Measurements from ENCODE around the gene TIMP2. TPM values are rescaled to one million over a fixed set of nuclear protein-coding genes. Genes with fewer than 3 reads are reported as not detected.

TIMP2 gene
- total RNA-seq, 1 experiment from 2014 or later, result 29.0 TPM

- Histone ChIP-seq H3K56ac (ENCODE audit: insufficient read length, low read depth, low read length) (no peak overlapping the region), H2BK5ac (ENCODE audit: insufficient read length, low read length) (no peak overlapping the region), H3K4ac (ENCODE audit: low read depth, low read length) (no peak overlapping the region), H3K27me3 (ENCODE audit: insufficient read depth, low read length) (no peaks in the 10 kb centered on the region), H3K9me3 (ENCODE audit: control insufficient read depth, low read depth, low read length) (no peaks in the 10 kb centered on the region), H3K23me2 (ENCODE audit: insufficient read length, low read depth, low read length, poor library complexity, severe bottlenecking) (no peaks in the 10 kb centered on the region), H3K79me1 (ENCODE audit: insufficient read depth, low read depth, low read length, poor library complexity, severe bottlenecking) (peaks cover 3% of the 10 kb centered on the region), H2AFZ (ENCODE audit: low read length) (no peak overlapping the region), H2BK120ac (ENCODE audit: low read depth, low read length, poor library complexity, severe bottlenecking) (no peak overlapping the region), H3K27ac (ENCODE audit: insufficient read length, low read depth, low read length) (no peak overlapping the region), H4K91ac (ENCODE audit: insufficient read length, low read depth, low read length) (no peak overlapping the region), H3T11ph (ENCODE audit: low read length) (no peak overlapping the region), H4K8ac (replicated peaks; ENCODE audit: insufficient read length, low read depth, low read length) (no peak overlapping the region), H3K79me2 (ENCODE audit: insufficient read depth, low read length) (no peaks in the 10 kb centered on the region), H3K4me1 (ENCODE audit: insufficient read depth, low read length) (no peaks in the 10 kb centered on the region), H2BK15ac (ENCODE audit: low read depth, low read length) (no peak overlapping the region), H3K23ac (ENCODE audit: insufficient read length, low read depth, low read length) (no peak overlapping the region), H2AK5ac (ENCODE audit: insufficient read length, low read length) (no peak overlapping the region), H3K4me2 (ENCODE audit: insufficient read depth, insufficient read length, low read length) (no peak overlapping the region), H2BK20ac (ENCODE audit: low read depth, low read length, poor library complexity, severe bottlenecking) (no peak overlapping the region), H2BK12ac (ENCODE audit: insufficient read length, low read depth, low read length) (no peak overlapping the region), H4K20me1 (ENCODE audit: control insufficient read depth, insufficient read depth, insufficient read length) (no peaks in the 10 kb centered on the region), H3K18ac (ENCODE audit: insufficient read length, low read depth, low read length) (no peak overlapping the region), H4K5ac (ENCODE audit: insufficient read length, low read depth, low read length) (no peak overlapping the region), H3K9ac (ENCODE audit: extremely low read depth, insufficient read length, low read length) (no peak overlapping the region), H3K14ac (ENCODE audit: insufficient read depth, low read length) (no peak overlapping the region; the same call in 1 of the 2 replicates)
- Mint-ChIP-seq H3K27me3 (ENCODE audit: low read depth) (no peaks in the 10 kb centered on the region), H3K4me3 (no peak overlapping the region), H3K9me3 (no peaks in the 10 kb centered on the region), H3K36me3 (ENCODE audit: insufficient read depth in 1 of 3, low read depth in 3 of 3) (peaks cover 0 to 11% (median 0%) of the 10 kb centered on the region in 3 experiments; a peak in 3 of 7 replicates), H3K4me1 (peaks cover 7 to 15% of the 10 kb centered on the region in 2 experiments), H3K27ac (peak overlapping the region in 2 of 3 experiments; percentile 23 to 46; a peak in 4 of 7 replicates)
- DNase-seq, result no peak
- no peak for TF ChIP-seq CTCF (conservative IDR thresholded peaks at IDR 0.05)
- WGBS (ENCODE audit: extremely low coverage, insufficient read length, low lambda C conversion rate), result no CpG with 5 or more reads among the region's 4 CpGs
These were observed 16.8 kb downstream of the TIMP2 start for GRCh38 chr17:78908426-78908825.

Measured in H9 (cell line).